Calu3 (cell line): ENCODE measurements around the gene CCDC69. TPM values are rescaled to one million over a fixed set of nuclear protein-coding genes. Genes with fewer than 3 reads are reported as not detected.

Experiments used
- BruUV-seq: library from RNA; stranded (reverse); fragments of 400-500 nt; replicated peaks from 2 replicates; lab custom pipeline; 2021; lab: Mats Ljungman, UMichigan
- CTCF ChIA-PET: fragments of 300-600 bp; sonication (Branson Sonifier 250); formaldehyde crosslinking; loops from one replicate; lab custom pipeline; 2022; ENCODE audit warnings: antibody characterized with exemption; lab: Charles Lee
- DNase-seq: peaks from one replicate; pipeline ENCODE4 v3.0.0; 2022
- H3K27ac Mint-ChIP-seq: one replicate; pipeline ENCODE4 v1.8.0; 2022; ENCODE audit warnings: mixed read lengths; ENCODE audit not compliant: unreplicated experiment
- H3K27me3 Mint-ChIP-seq: one replicate; pipeline ENCODE4 v1.8.0; 2022; ENCODE audit warnings: mixed read lengths; ENCODE audit not compliant: unreplicated experiment
- H3K36me3 Mint-ChIP-seq: one replicate; pipeline ENCODE4 v1.8.0; 2022; ENCODE audit warnings: mild to moderate bottlenecking, moderate library complexity, mixed read lengths; ENCODE audit not compliant: insufficient read depth, unreplicated experiment
- H3K4me1 Mint-ChIP-seq: one replicate; pipeline ENCODE4 v1.8.0; 2022; ENCODE audit warnings: mild to moderate bottlenecking, low read depth, mixed read lengths; ENCODE audit not compliant: unreplicated experiment
- H3K4me3 Mint-ChIP-seq: one replicate; pipeline ENCODE4 v1.8.0; 2022; ENCODE audit warnings: mild to moderate bottlenecking, low read depth, moderate library complexity, mixed read lengths; ENCODE audit not compliant: unreplicated experiment
- H3K9me3 Mint-ChIP-seq: one replicate; pipeline ENCODE4 v1.8.0; 2022; ENCODE audit warnings: low read depth, mixed read lengths; ENCODE audit not compliant: unreplicated experiment
- intact Hi-C: fragments of 100-400 bp; cut with micrococcal nuclease; formaldehyde crosslinking; loops from one replicate; pipeline ENCODE4 v1.10.0; 2022; ENCODE audit not compliant: unreplicated experiment
- total RNA-seq: library from RNA; stranded (reverse); gene quantifications from 2 replicates; pipeline ENCODE4 v1.2.3, GENCODE V29; 2022
- TF ChIP-seq, protein P1 (sequence below): fragments of 200-600 bp; IDR thresholded peaks from one replicate; pipeline ENCODE4 v1.8.0; 2022; ENCODE audit warnings: antibody characterized with exemption; ENCODE audit not compliant: unreplicated experiment

Gene CCDC69
- total RNA-seq, 1 experiment from 2014 or later: 1.0 TPM

DNA sequence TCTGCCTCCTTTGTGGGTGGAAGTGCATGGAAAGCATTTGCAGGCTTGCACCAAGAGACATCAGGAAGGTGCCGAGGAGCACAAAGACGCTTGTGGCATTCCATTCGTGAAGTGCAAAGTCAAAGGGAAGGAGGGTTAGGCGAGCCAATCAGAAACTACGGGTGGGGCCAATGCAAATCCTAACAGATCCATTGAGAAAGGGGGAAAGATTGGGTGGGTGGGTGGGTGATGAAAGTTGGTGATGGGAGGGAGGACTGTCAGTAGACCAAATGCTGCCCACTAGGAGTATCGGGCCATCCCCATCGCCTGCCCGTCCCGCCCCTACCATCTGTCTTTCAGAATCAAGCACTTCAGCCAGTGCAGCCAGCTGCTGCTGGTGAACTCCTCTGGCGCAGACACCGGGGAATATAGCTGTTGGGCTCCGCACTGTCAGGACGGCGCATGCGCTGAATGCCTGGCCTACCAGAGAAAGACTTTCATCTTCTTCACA is 49.2 kb downstream of the CCDC69 start:
- Mint-ChIP-seq H3K27ac (no peak overlapping the region), H3K4me3 (no peak overlapping the region), H3K9me3 (no peaks in the 10 kb centered on the region), H3K27me3 (peaks cover 64% of the 10 kb centered on the region), H3K4me1 (no peaks in the 10 kb centered on the region), H3K36me3 (no peaks in the 10 kb centered on the region)
- no TSS peak for BruUV-seq
- TF ChIP-seq, protein P1, sequence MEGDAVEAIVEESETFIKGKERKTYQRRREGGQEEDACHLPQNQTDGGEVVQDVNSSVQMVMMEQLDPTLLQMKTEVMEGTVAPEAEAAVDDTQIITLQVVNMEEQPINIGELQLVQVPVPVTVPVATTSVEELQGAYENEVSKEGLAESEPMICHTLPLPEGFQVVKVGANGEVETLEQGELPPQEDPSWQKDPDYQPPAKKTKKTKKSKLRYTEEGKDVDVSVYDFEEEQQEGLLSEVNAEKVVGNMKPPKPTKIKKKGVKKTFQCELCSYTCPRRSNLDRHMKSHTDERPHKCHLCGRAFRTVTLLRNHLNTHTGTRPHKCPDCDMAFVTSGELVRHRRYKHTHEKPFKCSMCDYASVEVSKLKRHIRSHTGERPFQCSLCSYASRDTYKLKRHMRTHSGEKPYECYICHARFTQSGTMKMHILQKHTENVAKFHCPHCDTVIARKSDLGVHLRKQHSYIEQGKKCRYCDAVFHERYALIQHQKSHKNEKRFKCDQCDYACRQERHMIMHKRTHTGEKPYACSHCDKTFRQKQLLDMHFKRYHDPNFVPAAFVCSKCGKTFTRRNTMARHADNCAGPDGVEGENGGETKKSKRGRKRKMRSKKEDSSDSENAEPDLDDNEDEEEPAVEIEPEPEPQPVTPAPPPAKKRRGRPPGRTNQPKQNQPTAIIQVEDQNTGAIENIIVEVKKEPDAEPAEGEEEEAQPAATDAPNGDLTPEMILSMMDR: no peak
- no peak for DNase-seq
- intact Hi-C loops: no loop called here
- CTCF ChIA-PET: interaction anchor here (1.0 kb wide), 1 partner anchor 10 kb away, joined by 3 read pairs; no protein-coding TSS in a partner anchor

DNA sequence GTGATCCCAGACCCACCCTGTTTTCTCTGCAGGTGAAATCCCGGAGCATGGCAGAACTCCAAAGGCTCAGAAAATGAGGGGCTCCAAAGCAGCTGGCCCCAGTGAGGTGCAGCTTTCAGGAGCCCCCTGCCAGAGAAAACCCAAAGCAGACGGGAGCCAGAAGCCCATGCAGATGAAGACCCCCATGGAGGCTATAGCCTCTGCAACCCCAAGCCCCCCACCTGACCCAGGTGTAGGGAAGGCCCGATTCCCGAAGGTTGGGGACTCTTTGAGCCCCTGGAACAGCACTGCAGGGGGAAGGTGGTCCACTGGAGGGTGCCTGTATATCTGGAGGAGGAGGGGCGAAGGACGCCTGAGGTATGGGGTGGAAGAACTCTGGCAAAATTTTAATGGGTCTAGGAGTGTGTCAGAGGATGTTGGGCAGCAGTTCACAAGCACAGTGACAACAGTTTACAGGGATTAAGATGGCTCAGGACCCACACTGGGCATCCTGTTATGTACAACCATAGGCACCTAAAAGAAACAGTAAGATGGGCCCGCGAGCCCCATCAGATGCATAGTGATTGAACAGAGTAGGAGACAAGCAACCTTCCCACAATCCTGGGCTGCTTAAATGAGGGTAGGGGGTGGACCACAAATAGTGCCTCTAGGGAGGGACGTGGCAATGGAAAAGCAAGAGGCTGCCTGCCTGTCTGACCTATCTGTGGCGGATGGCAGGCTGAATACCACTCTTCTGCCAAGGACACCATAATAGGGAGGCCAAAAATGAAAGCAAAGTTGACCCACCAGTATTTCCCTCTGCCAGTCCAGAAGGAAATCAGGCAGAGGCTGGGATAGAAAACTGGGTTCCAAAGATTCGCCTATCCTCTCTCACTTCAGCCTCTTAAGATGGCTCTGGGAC is 49.9 kb downstream of the CCDC69 start:
- BruUV-seq: no TSS peak
- Mint-ChIP-seq H3K9me3 (no peaks in the 10 kb centered on the region), H3K4me3 (no peak overlapping the region), H3K4me1 (no peaks in the 10 kb centered on the region), H3K27me3 (peaks cover 62% of the 10 kb centered on the region), H3K36me3 (no peaks in the 10 kb centered on the region), H3K27ac (no peak overlapping the region)
- DNase-seq: no peak
- intact Hi-C loops: no loop called here
- TF ChIP-seq, protein P1: no peak
- CTCF ChIA-PET: interaction anchor here (0.8 kb wide), 1 partner anchor 9 kb away, joined by 3 read pairs; no protein-coding TSS in a partner anchor

DNA sequence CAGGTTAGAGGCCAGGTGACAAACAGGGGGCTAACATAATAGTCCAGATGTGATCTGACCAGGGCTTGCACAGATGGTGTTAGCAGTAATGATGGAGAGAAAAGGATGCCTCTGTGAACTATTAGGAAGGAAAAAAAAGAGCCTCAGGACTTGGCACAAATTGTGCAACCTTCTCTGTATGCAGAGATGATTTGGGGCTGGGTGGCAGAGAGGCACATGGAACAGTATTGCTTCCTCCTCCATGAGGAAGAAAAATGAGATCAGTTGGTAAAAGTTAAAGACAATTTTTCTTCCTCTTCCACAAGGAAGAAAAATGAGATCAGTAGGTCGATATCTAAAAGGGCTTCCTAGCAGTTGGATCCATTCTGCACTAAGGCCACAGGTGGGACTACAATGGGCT is 52.4 kb downstream of the CCDC69 start:
- intact Hi-C loops: no loop called here
- H3K27me3 Mint-ChIP-seq: peaks cover 42% of the 10 kb centered on the region
- no peak for DNase-seq
- CTCF ChIA-PET: interaction anchor here (0.7 kb wide), 1 partner anchor 244 kb away, joined by 4 read pairs; no protein-coding TSS in a partner anchor
- H3K27ac Mint-ChIP-seq: no peak overlapping the region
- H3K9me3 Mint-ChIP-seq: no peaks in the 10 kb centered on the region
- no peaks in the 10 kb centered on the region for H3K4me1 Mint-ChIP-seq
- no peak overlapping the region for H3K4me3 Mint-ChIP-seq
- TF ChIP-seq, protein P1: no peak
- no TSS peak for BruUV-seq
- H3K36me3 Mint-ChIP-seq: no peaks in the 10 kb centered on the region

DNA sequence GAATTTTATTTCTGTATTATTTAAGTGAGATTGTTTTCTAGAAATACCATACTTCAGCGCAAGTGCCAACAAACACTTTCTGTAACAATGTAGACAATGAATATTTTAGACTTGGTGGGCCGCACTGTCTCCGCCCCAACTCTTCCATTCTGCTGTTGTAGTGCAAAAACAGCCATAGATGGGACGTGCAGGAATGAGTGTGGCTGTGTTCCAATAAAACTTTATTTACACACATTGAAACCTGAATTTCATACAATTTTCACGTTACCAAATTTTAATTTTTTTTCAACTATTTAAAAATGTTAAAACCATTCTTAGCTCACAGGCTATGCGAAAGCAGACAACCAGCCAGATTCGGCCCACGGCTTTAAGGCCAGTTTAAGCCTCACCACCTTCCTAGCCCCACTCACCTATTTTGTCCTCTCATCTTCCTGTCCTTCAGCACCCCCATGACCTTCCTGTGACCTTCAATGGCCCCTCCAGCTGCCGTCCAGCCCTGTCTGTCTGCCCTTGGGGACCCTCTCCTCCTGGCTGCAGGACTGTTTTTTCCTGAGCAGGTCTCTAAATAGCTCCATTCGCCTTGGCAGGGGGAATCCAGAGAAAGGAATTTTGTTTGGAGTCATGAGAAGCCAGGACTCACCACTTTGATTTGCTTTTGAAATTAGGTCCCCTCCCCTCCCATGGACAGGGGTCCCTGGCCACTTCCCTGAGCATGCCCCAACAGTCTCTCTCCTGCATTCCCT is 55.1 kb downstream of the CCDC69 start:
- Mint-ChIP-seq H3K9me3 (no peaks in the 10 kb centered on the region), H3K4me1 (no peaks in the 10 kb centered on the region), H3K4me3 (no peak overlapping the region), H3K36me3 (no peaks in the 10 kb centered on the region), H3K27me3 (peaks cover 31% of the 10 kb centered on the region), H3K27ac (no peak overlapping the region)
- no peak for DNase-seq
- TF ChIP-seq, protein P1: no peak
- intact Hi-C loops: loop anchor here (10.0 kb wide), 2 partner anchors 126 to 284 kb away; no protein-coding TSS in a partner anchor
- CTCF ChIA-PET: interaction anchor here (0.7 to 1.3 kb wide), 2 partner anchors 15 to 43 kb away, joined by 3 to 5 read pairs; no protein-coding TSS in a partner anchor
- BruUV-seq: no TSS peak
